ENCODE measurements around the gene SLC25A1.
"Not testable (repeated sequence)": the region's sequence is repeated elsewhere in the genome, so short reads cannot be mapped to it uniquely, and the experiment has no call there.

Gene SLC25A1

DNA sequence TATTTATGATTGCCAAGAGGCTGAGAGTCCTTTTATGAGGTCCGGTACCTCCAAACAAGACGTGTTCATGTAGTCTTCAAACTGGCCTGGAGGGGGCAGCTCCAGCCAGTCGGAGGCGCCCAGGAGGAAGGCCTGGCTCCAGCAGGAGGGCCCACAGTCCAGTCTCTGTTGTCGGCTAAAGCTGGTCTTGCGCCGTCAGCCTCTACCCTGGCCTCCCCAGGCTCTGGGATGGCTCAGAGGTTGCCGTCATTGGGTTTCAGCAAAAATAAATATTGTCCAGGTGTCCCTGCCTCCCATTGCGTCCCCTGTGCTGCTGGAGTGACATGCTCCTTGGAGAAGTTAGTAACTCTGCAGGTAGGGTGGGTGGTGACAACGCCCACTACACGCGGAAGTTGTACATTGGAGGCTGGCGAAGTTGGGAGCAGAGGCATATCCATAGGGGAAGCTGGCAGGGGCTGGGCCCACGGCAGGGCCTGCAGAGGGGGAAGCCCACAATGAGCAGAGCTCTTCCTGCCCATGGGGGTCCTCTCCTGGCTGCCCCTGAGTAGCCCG, 1.0 kb upstream of the SLC25A1 start:
- peak; percentile 36 for DNase-seq

GRCh38 chr22:19178065-19178656, 375 bp downstream of the SLC25A1 start:
- DNase-seq: no peak

GRCh38 chr22:19177164-19178064, 1.1 kb downstream of the SLC25A1 start:
- DNase-seq: no peak

DNA sequence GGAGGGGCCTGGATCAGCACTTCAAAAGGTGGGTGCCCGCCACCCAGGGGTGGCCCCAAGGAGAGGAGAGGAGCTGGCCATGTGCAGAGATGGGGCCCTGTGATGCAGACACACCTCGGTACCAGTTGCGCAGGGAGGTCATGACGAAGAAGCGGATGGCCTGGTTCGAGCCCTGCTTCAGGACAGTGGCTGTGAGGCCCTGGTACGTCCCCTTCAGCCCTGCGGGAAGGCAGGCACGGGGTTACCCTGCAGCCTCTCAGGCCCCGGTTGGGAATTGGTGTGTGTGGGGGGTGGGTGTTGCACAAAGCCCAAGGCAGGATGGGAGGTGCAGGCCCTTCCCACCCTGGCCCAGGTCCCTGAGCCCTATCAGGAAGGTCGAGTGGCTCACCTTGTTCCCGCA, 1.8 kb downstream of the SLC25A1 start:
- DNase-seq: no peak

DNA sequence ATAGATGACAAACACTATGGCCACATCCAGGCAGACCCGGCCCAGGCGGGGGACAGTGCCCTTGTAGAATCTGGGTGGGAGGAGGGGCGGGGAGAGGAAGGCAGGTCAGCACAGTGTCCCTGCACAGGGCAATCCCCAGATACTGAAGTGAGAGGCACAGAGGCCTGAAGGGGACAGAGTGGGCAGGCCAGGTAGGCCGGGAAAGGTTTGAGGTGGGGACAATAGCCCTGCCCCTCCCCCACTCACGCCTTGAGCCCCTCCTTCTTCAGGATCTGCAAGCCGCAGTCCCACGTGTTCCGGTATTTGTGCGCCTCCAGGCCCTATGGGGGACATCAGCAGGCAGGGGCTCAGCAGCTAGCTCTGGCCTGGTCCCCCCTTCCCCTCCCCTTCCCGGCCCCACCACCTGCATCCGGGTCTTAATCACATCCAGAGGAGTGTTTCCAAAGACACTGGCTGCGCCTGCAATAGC, 2.3 kb downstream of the SLC25A1 start:
- no peak for DNase-seq

- DNase-seq: no peak
These were observed 2.8 kb downstream of the SLC25A1 start for GRCh38 chr22:19175602-19176174.

GRCh38 chr22:19175026-19175601, 3.4 kb downstream of the SLC25A1 start:
- DNase-seq: no peak

- DNase-seq: no peak
These were observed 4.2 kb downstream of the SLC25A1 start for GRCh38 chr22:19174106-19175025.

DNA sequence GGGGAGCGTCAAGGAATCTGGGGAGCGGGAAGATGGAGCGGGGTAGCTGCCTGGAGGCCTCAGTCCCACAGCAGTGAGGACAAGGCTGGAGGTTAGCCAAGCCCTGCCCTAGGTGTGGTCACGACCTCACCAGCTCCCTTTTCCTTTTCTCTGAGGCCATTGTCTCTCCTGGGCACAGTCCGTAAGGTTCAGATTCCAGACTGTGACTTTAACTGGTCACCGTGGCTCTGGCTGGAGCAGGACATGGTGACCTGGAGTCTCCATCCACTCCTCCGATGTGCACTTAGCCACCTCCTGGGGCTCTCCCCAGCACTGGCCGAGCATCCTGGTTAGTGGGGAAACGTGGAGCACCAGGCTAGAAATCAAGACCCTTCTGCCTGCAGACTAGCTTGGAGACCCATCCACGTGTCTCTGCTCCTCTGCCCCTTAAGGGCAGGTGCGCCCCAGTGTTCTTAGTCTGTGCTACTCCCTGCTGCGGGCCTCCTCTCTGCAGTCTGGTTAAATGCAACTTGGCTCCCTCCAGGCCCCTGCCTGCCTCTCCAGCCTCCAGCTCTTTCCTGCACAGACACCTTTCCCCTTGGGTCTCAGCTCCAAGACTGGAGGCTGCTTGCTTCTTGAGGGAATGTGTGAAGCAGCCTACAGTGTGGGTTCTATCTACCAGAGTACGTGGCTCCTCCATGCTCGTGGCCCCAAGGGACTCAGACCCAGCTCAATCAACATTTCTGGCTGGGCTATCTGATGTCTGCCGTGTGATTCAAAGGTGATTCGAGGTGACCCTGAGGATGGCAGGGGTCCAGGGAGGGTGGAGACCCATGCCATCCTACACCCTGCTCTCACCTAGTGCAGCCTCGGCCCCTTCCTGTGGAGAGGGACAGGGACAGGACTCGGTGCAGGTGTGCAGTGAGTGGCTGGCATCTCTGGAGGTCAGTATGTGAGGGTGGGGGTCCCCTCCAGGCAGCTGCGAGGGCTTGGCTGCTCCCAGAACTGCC, 5.2 kb downstream of the SLC25A1 start:
- DNase-seq: no peak

GRCh38 chr22:19172213-19173046, 6.1 kb downstream of the SLC25A1 start:
- no peak for DNase-seq

- no peak for DNase-seq
These were observed 8.6 kb downstream of the SLC25A1 start for GRCh38 chr22:19169947-19170318.

- no peak for DNase-seq
These were observed 9.3 kb downstream of the SLC25A1 start for GRCh38 chr22:19169002-19169946.

- no peak for DNase-seq
These were observed 10.2 kb downstream of the SLC25A1 start for GRCh38 chr22:19168088-19168890.

GRCh38 chr22:19167106-19167869, 11.2 kb downstream of the SLC25A1 start:
- no peak for DNase-seq

DNA sequence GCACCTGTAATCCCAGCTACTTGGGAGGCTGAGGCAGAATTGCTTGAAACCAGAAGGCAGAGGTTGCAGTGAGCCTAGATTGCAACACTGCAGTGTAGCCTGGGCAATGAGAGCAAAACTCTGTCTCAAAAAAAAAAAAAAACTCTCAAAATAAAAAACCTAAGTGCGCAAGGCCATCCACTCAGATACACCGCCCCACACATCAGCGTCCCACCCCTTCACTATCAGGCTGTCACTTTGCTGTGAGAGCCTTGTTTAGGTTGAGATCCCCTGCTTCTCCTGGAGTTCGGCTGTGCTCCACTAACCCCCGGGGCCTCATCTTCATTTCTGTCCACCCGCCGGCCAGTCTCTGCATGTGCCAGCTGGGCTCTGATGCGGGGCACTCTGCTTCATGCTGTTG, 12.1 kb downstream of the SLC25A1 start:
- DNase-seq: no peak

GRCh38 chr22:19164425-19164824, 14.1 kb downstream of the SLC25A1 start:
- DNase-seq: no peak

- not testable (repeated sequence) for DNase-seq
These were observed 19.9 kb downstream of the SLC25A1 start for GRCh38 chr22:19158649-19159048.

Measured in NCI-H2029 treated with DMSO at 0.1 percent for 48 hours (cell line).